ENCODE data around the gene GPC6. TPM values are rescaled to one million over a fixed set of nuclear protein-coding genes. Genes with fewer than 3 reads are reported as not detected.

GPC6 gene
- total and polyA plus RNA-seq, 2 donors (not counting 3 experiments of a cell fraction or from before 2014, with no cell fraction given): 0.01 TPM; not detected in 1

DNA sequence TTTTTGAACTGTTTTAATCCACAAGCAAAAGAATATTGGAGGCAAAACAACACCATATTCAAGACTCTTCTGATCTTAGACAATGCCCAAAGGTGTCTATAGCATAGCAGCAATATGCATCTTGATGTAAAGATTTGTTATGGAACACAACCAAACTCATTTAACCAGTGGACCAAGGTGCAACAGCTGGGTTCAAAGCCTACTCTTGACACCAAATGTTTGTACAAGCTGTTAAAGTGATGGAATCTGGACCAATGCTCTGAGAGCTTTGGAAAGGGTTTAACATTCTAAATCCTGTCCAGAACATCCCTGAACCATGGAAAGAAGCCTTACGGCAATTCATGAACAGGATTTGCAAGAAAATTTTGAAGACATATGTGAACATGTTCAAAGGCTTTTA lies 520.0 kb downstream of the GPC6 start:
- intact Hi-C loops (cut with micrococcal nuclease): no loop called here
- no peak for DNase-seq (ENCODE audit: low read depth, low spot score)
- no peaks in the 10 kb centered on the region for H3K9me3 ChIP-seq (replicated peaks; ENCODE audit: control insufficient read depth, insufficient read depth, low read length)
- H3K79me2 ChIP-seq (ENCODE audit: control insufficient read depth, insufficient read depth, low read length): no peaks in the 10 kb centered on the region
- H2AFZ ChIP-seq (ENCODE audit: low read depth, low read length): no peak overlapping the region
- no peaks in the 10 kb centered on the region for H3K4me1 ChIP-seq (ENCODE audit: control insufficient read depth, extremely low read depth, insufficient read depth, low read length)
- no TSS peak for BruUV-seq (replicated peaks)
- no peak overlapping the region for H3K27ac ChIP-seq (ENCODE audit: insufficient read depth, low read depth, low read length)
- FAIRE-seq: no peak
- dilution Hi-C loops (cut with MboI; ENCODE audit: extremely low pct_ligation_motif_present, low sequenced_read_pairs): no loop called here
- no peaks in the 10 kb centered on the region for H3K27me3 ChIP-seq (ENCODE audit: control insufficient read depth in 2 of 2, insufficient read depth in 2 of 2, low read length in 2 of 2)
- no peaks in the 10 kb centered on the region for H3K9me1 ChIP-seq (replicated peaks; ENCODE audit: control insufficient read depth, extremely low read depth, insufficient read depth, low read length)
- ChIA-PET POLR2A (no interaction called here), CTCF (no interaction called here)
- H3K4me3 ChIP-seq (replicated peaks in 1 of 3; ENCODE audit: insufficient read depth in 1 of 3, low read depth in 1 of 3, low read length in 3 of 3): no peak overlapping the region
- H4K20me1 ChIP-seq (replicated peaks; ENCODE audit: control insufficient read depth, extremely low read depth, insufficient read depth, low read length): no peaks in the 10 kb centered on the region
- H3K36me3 ChIP-seq (ENCODE audit: control insufficient read depth in 2 of 2, extremely low read depth in 1 of 2, insufficient read depth in 2 of 2, low read length in 2 of 2): no peaks in the 10 kb centered on the region
- no peak overlapping the region for H3K9ac ChIP-seq (replicated peaks; ENCODE audit: extremely low read depth, insufficient read depth, low read length)
- TF ChIP-seq, protein P1, sequence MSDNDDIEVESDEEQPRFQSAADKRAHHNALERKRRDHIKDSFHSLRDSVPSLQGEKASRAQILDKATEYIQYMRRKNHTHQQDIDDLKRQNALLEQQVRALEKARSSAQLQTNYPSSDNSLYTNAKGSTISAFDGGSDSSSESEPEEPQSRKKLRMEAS (IDR thresholded peaks at IDR 0.05; ENCODE audit: insufficient read depth, insufficient read length): no peak
- TF ChIP-seq, protein P2, sequence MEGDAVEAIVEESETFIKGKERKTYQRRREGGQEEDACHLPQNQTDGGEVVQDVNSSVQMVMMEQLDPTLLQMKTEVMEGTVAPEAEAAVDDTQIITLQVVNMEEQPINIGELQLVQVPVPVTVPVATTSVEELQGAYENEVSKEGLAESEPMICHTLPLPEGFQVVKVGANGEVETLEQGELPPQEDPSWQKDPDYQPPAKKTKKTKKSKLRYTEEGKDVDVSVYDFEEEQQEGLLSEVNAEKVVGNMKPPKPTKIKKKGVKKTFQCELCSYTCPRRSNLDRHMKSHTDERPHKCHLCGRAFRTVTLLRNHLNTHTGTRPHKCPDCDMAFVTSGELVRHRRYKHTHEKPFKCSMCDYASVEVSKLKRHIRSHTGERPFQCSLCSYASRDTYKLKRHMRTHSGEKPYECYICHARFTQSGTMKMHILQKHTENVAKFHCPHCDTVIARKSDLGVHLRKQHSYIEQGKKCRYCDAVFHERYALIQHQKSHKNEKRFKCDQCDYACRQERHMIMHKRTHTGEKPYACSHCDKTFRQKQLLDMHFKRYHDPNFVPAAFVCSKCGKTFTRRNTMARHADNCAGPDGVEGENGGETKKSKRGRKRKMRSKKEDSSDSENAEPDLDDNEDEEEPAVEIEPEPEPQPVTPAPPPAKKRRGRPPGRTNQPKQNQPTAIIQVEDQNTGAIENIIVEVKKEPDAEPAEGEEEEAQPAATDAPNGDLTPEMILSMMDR (IDR thresholded peaks at IDR 0.05; ENCODE audit: extremely low read depth in 1 of 2, insufficient read depth in 1 of 2, low read depth in 1 of 2, low read length in 2 of 2): no peak
- no peak for TF ChIP-seq MYC (IDR thresholded peaks at IDR 0.05; ENCODE audit: low read depth, low read length)
- H3K4me2 ChIP-seq (ENCODE audit: insufficient read depth, low read length): no peak overlapping the region

DNA sequence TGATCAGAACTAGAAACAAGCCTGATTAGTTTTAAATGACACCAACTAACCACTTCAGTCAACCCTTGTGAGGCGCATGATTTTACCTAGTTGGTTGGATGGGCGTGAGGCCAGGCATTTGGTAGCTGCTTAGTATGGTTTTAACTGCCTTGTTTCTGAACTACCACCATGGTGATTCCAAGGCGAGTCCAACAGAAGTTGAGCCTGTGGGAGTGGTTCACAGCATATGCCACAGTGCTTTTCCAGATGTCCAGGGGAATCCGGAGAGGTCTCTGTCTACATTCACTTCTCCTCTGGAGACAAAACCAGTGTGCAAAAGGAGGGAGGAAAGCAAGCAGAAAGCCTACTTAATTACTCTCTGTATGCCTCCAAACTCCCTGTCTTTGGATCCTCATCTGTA lies 524.1 kb downstream of the GPC6 start:
- Histone ChIP-seq H3K9me1 (replicated peaks; ENCODE audit: control insufficient read depth, extremely low read depth, insufficient read depth, low read length) (no peaks in the 10 kb centered on the region), H2AFZ (ENCODE audit: low read depth, low read length) (no peak overlapping the region), H3K9me3 (replicated peaks; ENCODE audit: control insufficient read depth, insufficient read depth, low read length) (no peaks in the 10 kb centered on the region), H3K4me1 (ENCODE audit: control insufficient read depth, extremely low read depth, insufficient read depth, low read length) (no peaks in the 10 kb centered on the region), H3K79me2 (ENCODE audit: control insufficient read depth, insufficient read depth, low read length) (no peaks in the 10 kb centered on the region), H4K20me1 (replicated peaks; ENCODE audit: control insufficient read depth, extremely low read depth, insufficient read depth, low read length) (no peaks in the 10 kb centered on the region), H3K27me3 (ENCODE audit: control insufficient read depth in 2 of 2, insufficient read depth in 2 of 2, low read length in 2 of 2) (no peaks in the 10 kb centered on the region), H3K4me2 (ENCODE audit: insufficient read depth, low read length) (no peak overlapping the region), H3K9ac (replicated peaks; ENCODE audit: extremely low read depth, insufficient read depth, low read length) (no peak overlapping the region), H3K36me3 (ENCODE audit: control insufficient read depth in 2 of 2, extremely low read depth in 1 of 2, insufficient read depth in 2 of 2, low read length in 2 of 2) (no peaks in the 10 kb centered on the region), H3K4me3 (replicated peaks in 1 of 3; ENCODE audit: insufficient read depth in 1 of 3, low read depth in 1 of 3, low read length in 3 of 3) (no peak overlapping the region), H3K27ac (ENCODE audit: insufficient read depth, low read depth, low read length) (no peak overlapping the region)
- BruUV-seq (replicated peaks): no TSS peak
- ChIA-PET CTCF (no interaction called here), POLR2A (no interaction called here)
- TF ChIP-seq, protein P2 (IDR thresholded peaks at IDR 0.05; ENCODE audit: extremely low read depth in 1 of 2, insufficient read depth in 1 of 2, low read depth in 1 of 2, low read length in 2 of 2): no peak
- TF ChIP-seq, protein P1 (IDR thresholded peaks at IDR 0.05; ENCODE audit: insufficient read depth, insufficient read length): no peak
- no peak for TF ChIP-seq EZH2 (IDR thresholded peaks at IDR 0.05; ENCODE audit: borderline replicate concordance, low read depth, low read length, severe bottlenecking)
- TF ChIP-seq GATA2 (IDR thresholded peaks at IDR 0.05; ENCODE audit: insufficient read depth, insufficient read length, low read depth, low read length): no peak
- TF ChIP-seq POLR2A (IDR thresholded peaks at IDR 0.05; ENCODE audit: low read depth, low read length): no peak
- TF ChIP-seq POLR2AphosphoS5 (IDR thresholded peaks at IDR 0.05; ENCODE audit: insufficient read depth, low read depth, low read length): no peak
- dilution Hi-C loops (cut with MboI; ENCODE audit: extremely low pct_ligation_motif_present, low sequenced_read_pairs): no loop called here
- DNase-seq (ENCODE audit: low read depth, low spot score) (no peak), FAIRE-seq (no peak)
- intact Hi-C loops (cut with micrococcal nuclease): no loop called here

All from endothelial cell of umbilical vein (primary cell).